ENCODE results near the gene CDK14. TPM values are rescaled to one million over a fixed set of nuclear protein-coding genes. Genes with fewer than 3 reads are reported as not detected.

Gene CDK14
- polyA plus RNA-seq, 1 donor, result 9.7 TPM

- WGBS (ENCODE audit: insufficient coverage, low lambda C conversion rate), result 100% methylated on average over 1 of the region's 1 CpG
- no peak for DNase-seq
- H3K9me3 ChIP-seq (ENCODE audit: control insufficient read depth, low read depth, low read length), result peaks cover 8% of the 10 kb centered on the region
These were observed 237.3 kb downstream of the CDK14 start for GRCh38 chr7:90833443-90833842.

GRCh38 chr7:90834771-90835170 is 238.7 kb downstream of the CDK14 start:
- no peak for DNase-seq
- Histone ChIP-seq H3K9me3 (ENCODE audit: control insufficient read depth, low read depth, low read length) (peaks cover 8% of the 10 kb centered on the region), H3K27ac (ENCODE audit: low read length) (no peak overlapping the region), H3K36me3 (ENCODE audit: control insufficient read depth, insufficient read depth, low read length) (no peaks in the 10 kb centered on the region), H3K4me3 (ENCODE audit: low read length) (no peak overlapping the region), H3K27me3 (ENCODE audit: control insufficient read depth, insufficient read depth, low read length) (no peaks in the 10 kb centered on the region), H3K4me1 (ENCODE audit: control insufficient read depth, insufficient read depth, low read length) (no peaks in the 10 kb centered on the region)
- WGBS (ENCODE audit: insufficient coverage, low lambda C conversion rate), result 100% methylated on average over 2 of the region's 2 CpGs

More at GRCh38 chr7:90833443-90833842, 237.3 kb downstream of the CDK14 start:
- Histone ChIP-seq H3K27me3 (ENCODE audit: control insufficient read depth, insufficient read depth, low read length) (no peaks in the 10 kb centered on the region), H3K27ac (ENCODE audit: low read length) (no peak overlapping the region), H3K4me1 (ENCODE audit: control insufficient read depth, insufficient read depth, low read length) (no peaks in the 10 kb centered on the region), H3K36me3 (ENCODE audit: control insufficient read depth, insufficient read depth, low read length) (no peaks in the 10 kb centered on the region), H3K4me3 (ENCODE audit: low read length) (no peak overlapping the region)

- peaks cover 2% of the 10 kb centered on the region for H3K9me3 ChIP-seq (ENCODE audit: control insufficient read depth, low read depth, low read length)
- H3K36me3 ChIP-seq (ENCODE audit: control insufficient read depth, insufficient read depth, low read length), result no peaks in the 10 kb centered on the region
- DNase-seq, result no peak
- no peaks in the 10 kb centered on the region for H3K27me3 ChIP-seq (ENCODE audit: control insufficient read depth, insufficient read depth, low read length)
- H3K27ac ChIP-seq (ENCODE audit: low read length), result no peak overlapping the region
- no peak overlapping the region for H3K4me3 ChIP-seq (ENCODE audit: low read length)
- WGBS (ENCODE audit: insufficient coverage, low lambda C conversion rate), result 100% methylated on average over 1 of the region's 1 CpG
- H3K4me1 ChIP-seq (ENCODE audit: control insufficient read depth, insufficient read depth, low read length), result no peaks in the 10 kb centered on the region
These were observed 239.7 kb downstream of the CDK14 start for GRCh38 chr7:90835861-90836260.

GRCh38 chr7:90836937-90837336 is 240.8 kb downstream of the CDK14 start:
- peaks cover 2% of the 10 kb centered on the region for H3K9me3 ChIP-seq (ENCODE audit: control insufficient read depth, low read depth, low read length)
- H3K36me3 ChIP-seq (ENCODE audit: control insufficient read depth, insufficient read depth, low read length), result no peaks in the 10 kb centered on the region
- no peak for DNase-seq
- WGBS (ENCODE audit: insufficient coverage, low lambda C conversion rate), result no CpG with 5 or more reads among the region's 2 CpGs
- no peak overlapping the region for H3K27ac ChIP-seq (ENCODE audit: low read length)
- H3K4me3 ChIP-seq (ENCODE audit: low read length), result no peak overlapping the region
- H3K4me1 ChIP-seq (ENCODE audit: control insufficient read depth, insufficient read depth, low read length), result no peaks in the 10 kb centered on the region
- no peaks in the 10 kb centered on the region for H3K27me3 ChIP-seq (ENCODE audit: control insufficient read depth, insufficient read depth, low read length)

- no peaks in the 10 kb centered on the region for H3K4me1 ChIP-seq (ENCODE audit: control insufficient read depth, insufficient read depth, low read length)
- no CpG with 5 or more reads among the region's 8 CpGs for WGBS (ENCODE audit: insufficient coverage, low lambda C conversion rate)
These were observed 242.7 kb downstream of the CDK14 start for GRCh38 chr7:90838799-90839198.

GRCh38 chr7:90839316-90839715 is 243.2 kb downstream of the CDK14 start:
- WGBS (ENCODE audit: insufficient coverage, low lambda C conversion rate), result no CpG with 5 or more reads among the region's 1 CpG
- Histone ChIP-seq H3K36me3 (ENCODE audit: control insufficient read depth, insufficient read depth, low read length) (no peaks in the 10 kb centered on the region), H3K9me3 (ENCODE audit: control insufficient read depth, low read depth, low read length) (peaks cover 2% of the 10 kb centered on the region), H3K27ac (ENCODE audit: low read length) (no peak overlapping the region), H3K4me1 (ENCODE audit: control insufficient read depth, insufficient read depth, low read length) (no peaks in the 10 kb centered on the region), H3K4me3 (ENCODE audit: low read length) (no peak overlapping the region), H3K27me3 (ENCODE audit: control insufficient read depth, insufficient read depth, low read length) (no peaks in the 10 kb centered on the region)
- DNase-seq, result no peak

More at GRCh38 chr7:90838799-90839198, 242.7 kb downstream of the CDK14 start:
- DNase-seq, result no peak
- Histone ChIP-seq H3K27me3 (ENCODE audit: control insufficient read depth, insufficient read depth, low read length) (no peaks in the 10 kb centered on the region), H3K4me3 (ENCODE audit: low read length) (no peak overlapping the region), H3K27ac (ENCODE audit: low read length) (no peak overlapping the region), H3K36me3 (ENCODE audit: control insufficient read depth, insufficient read depth, low read length) (no peaks in the 10 kb centered on the region), H3K9me3 (ENCODE audit: control insufficient read depth, low read depth, low read length) (peaks cover 2% of the 10 kb centered on the region)

- no peak overlapping the region for H3K4me3 ChIP-seq (ENCODE audit: low read length)
- WGBS (ENCODE audit: insufficient coverage, low lambda C conversion rate), result 100% methylated on average over 1 of the region's 3 CpGs
- no peaks in the 10 kb centered on the region for H3K27me3 ChIP-seq (ENCODE audit: control insufficient read depth, insufficient read depth, low read length)
- no peaks in the 10 kb centered on the region for H3K36me3 ChIP-seq (ENCODE audit: control insufficient read depth, insufficient read depth, low read length)
- no peak overlapping the region for H3K27ac ChIP-seq (ENCODE audit: low read length)
- no peaks in the 10 kb centered on the region for H3K4me1 ChIP-seq (ENCODE audit: control insufficient read depth, insufficient read depth, low read length)
- no peak for DNase-seq
- peaks cover 2% of the 10 kb centered on the region for H3K9me3 ChIP-seq (ENCODE audit: control insufficient read depth, low read depth, low read length)
These were observed 243.7 kb downstream of the CDK14 start for GRCh38 chr7:90839727-90840291.

- Histone ChIP-seq H3K9me3 (ENCODE audit: control insufficient read depth, low read depth, low read length) (peaks cover 2% of the 10 kb centered on the region), H3K27me3 (ENCODE audit: control insufficient read depth, insufficient read depth, low read length) (no peaks in the 10 kb centered on the region), H3K36me3 (ENCODE audit: control insufficient read depth, insufficient read depth, low read length) (no peaks in the 10 kb centered on the region), H3K4me1 (ENCODE audit: control insufficient read depth, insufficient read depth, low read length) (no peaks in the 10 kb centered on the region), H3K4me3 (ENCODE audit: low read length) (no peak overlapping the region), H3K27ac (ENCODE audit: low read length) (no peak overlapping the region)
- DNase-seq, result no peak
- WGBS (ENCODE audit: insufficient coverage, low lambda C conversion rate), result 100% methylated on average over 1 of the region's 4 CpGs
These were observed 245.8 kb downstream of the CDK14 start for GRCh38 chr7:90841759-90842429.

GRCh38 chr7:90842430-90842788 is 246.3 kb downstream of the CDK14 start:
- Histone ChIP-seq H3K36me3 (ENCODE audit: control insufficient read depth, insufficient read depth, low read length) (no peaks in the 10 kb centered on the region), H3K9me3 (ENCODE audit: control insufficient read depth, low read depth, low read length) (peaks cover 2% of the 10 kb centered on the region), H3K27ac (ENCODE audit: low read length) (no peak overlapping the region), H3K27me3 (ENCODE audit: control insufficient read depth, insufficient read depth, low read length) (no peaks in the 10 kb centered on the region), H3K4me1 (ENCODE audit: control insufficient read depth, insufficient read depth, low read length) (no peaks in the 10 kb centered on the region), H3K4me3 (ENCODE audit: low read length) (no peak overlapping the region)
- WGBS (ENCODE audit: insufficient coverage, low lambda C conversion rate), result 100% methylated on average over 1 of the region's 4 CpGs
- DNase-seq, result no peak

GRCh38 chr7:90843472-90843871 is 247.4 kb downstream of the CDK14 start:
- no peaks in the 10 kb centered on the region for H3K4me1 ChIP-seq (ENCODE audit: control insufficient read depth, insufficient read depth, low read length)
- peak in 1 of 2 donors; percentile 32 for DNase-seq
- H3K4me3 ChIP-seq (ENCODE audit: low read length), result no peak overlapping the region
- peaks cover 2% of the 10 kb centered on the region for H3K9me3 ChIP-seq (ENCODE audit: control insufficient read depth, low read depth, low read length)
- H3K36me3 ChIP-seq (ENCODE audit: control insufficient read depth, insufficient read depth, low read length), result no peaks in the 10 kb centered on the region
- H3K27me3 ChIP-seq (ENCODE audit: control insufficient read depth, insufficient read depth, low read length), result no peaks in the 10 kb centered on the region
- no peak overlapping the region for H3K27ac ChIP-seq (ENCODE audit: low read length)

- Histone ChIP-seq H3K9me3 (ENCODE audit: control insufficient read depth, low read depth, low read length) (no peaks in the 10 kb centered on the region), H3K27me3 (ENCODE audit: control insufficient read depth, insufficient read depth, low read length) (no peaks in the 10 kb centered on the region), H3K4me3 (ENCODE audit: low read length) (no peak overlapping the region), H3K27ac (ENCODE audit: low read length) (no peak overlapping the region), H3K36me3 (ENCODE audit: control insufficient read depth, insufficient read depth, low read length) (no peaks in the 10 kb centered on the region), H3K4me1 (ENCODE audit: control insufficient read depth, insufficient read depth, low read length) (no peaks in the 10 kb centered on the region)
- 100% methylated on average over 1 of the region's 1 CpG for WGBS (ENCODE audit: insufficient coverage, low lambda C conversion rate)
- DNase-seq, result no peak
These were observed 248.3 kb downstream of the CDK14 start for GRCh38 chr7:90844421-90844820.

Measured in large intestine (tissue), 3 donors.